HG03064 (cell line): ENCODE measurements around the gene WNT11.

Experiments
- ATAC-seq: cut with Tn5 transposase; IDR thresholded peaks from one replicate; pipeline ENCODE4 v1.9.1; 2021; ENCODE audit warnings: low read depth; ENCODE audit not compliant: unreplicated experiment

The WNT11 gene

DNA sequence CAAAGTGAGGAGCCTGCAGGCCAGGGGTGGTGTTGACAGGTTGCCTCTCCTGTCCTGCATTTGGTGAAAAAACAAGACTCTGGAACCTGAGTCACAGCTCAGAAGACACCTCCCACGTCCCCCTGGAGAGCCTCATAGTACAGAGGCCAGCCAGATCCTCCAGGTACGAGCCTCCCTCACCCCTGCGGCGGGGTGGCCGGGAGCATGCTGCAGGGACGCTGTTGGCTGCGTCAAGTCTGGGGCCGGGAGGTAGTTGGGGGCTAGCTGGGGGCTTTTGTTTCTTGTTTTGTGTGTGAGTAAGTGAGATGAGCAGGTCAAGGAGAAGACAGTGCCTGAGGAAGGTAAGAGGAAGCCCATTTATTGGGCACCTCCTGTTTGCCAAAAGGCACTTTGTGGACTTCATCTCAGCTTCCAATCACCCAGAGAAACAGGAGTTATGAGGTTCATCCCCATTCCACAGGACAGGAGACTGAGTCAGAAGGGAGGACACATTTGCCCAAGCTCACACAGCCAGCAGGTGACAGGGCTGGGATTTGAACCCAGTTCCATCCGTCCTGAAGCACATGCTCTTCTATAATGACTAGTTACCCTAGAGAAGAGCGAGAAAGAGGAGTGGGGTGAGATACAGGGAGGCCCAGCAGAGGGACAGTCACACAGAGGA, 18.3 kb upstream of the WNT11 start:
- ATAC-seq = no peak

DNA sequence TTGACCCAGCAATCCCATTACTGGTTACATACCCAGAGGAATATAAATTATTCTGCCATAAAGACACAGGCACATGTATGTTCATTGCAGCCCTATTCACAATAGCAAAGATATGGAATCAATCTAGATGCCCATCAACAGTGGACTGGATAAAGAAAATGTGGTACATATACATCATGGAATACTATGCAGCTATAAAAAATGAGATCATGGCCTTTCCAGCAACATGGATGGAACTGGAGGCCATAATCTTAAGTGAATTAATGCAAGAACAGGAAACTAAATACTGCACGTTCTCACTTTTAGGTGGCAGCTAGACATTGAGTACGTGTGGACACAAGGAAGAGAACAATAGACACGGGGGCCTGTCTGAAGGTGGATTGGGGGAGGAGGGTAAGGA, 15.1 kb upstream of the WNT11 start:
- no peak for ATAC-seq

DNA sequence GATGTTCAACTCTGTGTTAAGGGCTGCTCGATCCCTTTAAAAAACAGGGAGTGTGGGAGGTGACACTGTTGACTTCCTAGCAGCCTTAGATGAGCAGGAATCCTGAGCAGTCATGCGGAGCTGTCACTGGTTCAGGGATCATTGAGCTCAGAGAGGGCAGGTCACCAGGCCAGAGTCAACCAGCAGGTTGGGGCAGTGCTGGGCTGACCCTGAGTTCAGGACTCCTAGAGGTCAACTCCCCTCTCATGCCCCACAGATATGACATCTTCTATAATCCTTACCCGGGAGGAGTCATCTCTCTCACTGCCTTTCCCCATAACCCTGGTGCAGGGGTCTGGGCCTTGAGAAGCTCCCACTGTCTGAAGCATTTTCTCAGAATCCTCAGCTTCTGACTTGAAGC, 12.9 kb upstream of the WNT11 start:
- no peak for ATAC-seq

DNA sequence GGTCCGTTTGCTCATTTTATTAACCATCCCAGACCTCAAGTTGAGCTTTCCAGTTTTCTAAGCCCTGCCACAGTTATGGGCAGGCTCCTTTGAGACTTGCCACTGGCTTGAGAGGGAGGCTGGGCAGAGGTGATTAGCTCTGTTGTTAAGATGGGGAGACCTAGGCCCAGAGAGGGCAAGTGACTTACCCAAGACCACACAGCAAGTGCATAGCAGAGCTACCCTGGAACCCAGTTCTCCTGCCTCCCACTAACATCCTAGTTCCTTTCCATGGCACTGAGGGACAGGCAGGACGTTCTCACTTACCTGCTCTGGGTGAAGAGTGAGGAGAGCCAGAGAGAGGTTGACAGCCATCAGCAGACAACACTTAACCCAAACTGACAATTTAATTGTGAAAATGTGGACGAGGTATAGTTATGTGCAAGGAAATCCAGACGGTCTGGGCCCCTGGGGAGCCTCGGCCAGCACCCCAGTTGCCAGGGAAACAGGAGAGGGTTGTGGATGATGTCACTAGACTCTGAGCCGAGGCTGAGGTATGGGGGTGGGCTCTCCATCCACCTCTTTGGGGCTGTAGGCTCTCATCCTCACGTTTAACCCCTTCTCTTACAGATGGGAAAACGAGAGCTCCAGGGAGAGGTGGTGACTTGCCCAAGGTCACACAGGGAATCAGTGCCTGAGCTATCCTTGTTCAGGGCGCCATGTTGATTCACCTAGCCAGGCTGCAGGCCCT, 12.3 kb upstream of the WNT11 start:
- ATAC-seq = no peak

DNA sequence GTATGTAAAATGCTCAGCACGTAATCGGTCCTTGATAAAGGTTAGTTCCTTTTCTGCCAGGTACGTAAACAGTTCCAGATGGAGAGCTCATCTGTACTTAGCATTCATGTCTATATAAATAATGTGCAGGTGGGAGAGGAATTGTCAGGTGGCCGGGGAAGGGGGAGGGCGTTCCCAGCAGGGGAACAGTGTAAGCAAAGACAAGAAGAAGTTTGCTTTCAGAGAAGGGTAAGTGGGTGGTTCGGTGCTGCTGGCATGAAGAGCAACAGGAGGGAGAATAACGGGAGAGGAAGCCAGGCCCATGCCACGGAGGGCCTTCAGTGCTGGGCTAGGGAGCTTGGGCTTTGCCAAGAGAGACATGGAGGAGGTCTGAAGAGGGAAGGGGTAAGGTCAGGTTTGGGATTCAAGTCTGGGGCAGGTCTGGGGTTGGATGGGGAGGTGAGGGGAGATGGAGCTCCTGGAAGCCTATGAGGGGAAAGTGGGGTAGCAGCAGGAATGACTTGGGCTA, 11.4 kb upstream of the WNT11 start:
- no peak for ATAC-seq

DNA sequence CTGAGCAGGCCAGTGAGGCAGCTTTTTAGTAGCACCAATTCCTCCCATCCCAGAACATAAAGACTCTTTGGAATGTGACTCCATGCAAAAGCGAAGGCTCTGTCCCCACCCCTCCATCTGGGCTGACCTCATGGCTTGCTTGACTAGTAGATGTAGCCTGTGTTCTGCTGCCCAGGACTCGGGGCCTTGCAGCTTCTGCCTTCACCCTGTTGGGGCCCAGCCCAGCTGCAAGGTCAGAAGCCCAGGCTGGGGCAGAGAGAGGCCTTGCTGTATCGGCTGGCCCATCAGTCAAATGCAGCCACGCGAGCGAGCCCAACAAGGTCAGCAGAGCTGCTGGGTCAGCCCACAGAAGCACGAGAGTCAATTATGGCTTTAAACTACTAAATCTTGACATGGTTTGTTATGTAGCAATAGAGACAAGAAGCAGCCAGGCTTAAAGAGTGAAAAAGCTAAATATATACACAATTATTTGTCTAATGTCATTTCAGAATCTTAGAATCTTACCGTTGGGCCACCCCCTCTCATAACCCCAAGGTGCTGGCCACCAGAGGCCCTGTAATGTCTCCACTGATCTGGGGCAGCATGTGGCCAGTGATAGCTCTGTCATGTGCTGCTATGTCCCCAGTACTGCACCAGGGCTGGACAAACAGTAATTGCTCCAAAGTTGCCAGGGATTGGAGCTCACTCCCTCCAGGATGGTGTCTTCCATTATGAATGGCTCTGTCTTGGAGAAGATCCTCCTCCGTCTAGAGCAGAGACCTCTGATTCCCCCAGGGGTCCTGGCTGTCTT, 10.4 kb upstream of the WNT11 start:
- no peak for ATAC-seq

DNA sequence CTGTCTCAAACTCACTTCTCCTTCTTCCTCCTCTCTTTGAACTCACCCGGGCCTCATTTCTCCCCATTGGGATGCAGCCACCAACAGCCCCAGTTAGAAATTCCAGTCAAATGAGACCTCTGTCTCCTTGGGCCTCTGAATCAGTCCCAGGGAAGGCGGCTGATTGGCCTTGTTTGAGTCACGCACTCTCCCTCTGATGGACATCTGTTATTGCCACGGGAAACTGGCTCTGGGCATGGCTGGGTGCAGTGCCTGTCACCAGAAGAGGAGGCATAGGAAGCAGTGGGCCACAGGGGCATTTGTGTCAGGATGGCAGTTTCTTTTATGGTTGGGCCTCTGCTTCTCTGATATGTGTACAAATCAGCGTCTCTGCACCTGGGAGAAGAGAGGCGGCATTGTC, 9.6 kb upstream of the WNT11 start:
- no peak for ATAC-seq

DNA sequence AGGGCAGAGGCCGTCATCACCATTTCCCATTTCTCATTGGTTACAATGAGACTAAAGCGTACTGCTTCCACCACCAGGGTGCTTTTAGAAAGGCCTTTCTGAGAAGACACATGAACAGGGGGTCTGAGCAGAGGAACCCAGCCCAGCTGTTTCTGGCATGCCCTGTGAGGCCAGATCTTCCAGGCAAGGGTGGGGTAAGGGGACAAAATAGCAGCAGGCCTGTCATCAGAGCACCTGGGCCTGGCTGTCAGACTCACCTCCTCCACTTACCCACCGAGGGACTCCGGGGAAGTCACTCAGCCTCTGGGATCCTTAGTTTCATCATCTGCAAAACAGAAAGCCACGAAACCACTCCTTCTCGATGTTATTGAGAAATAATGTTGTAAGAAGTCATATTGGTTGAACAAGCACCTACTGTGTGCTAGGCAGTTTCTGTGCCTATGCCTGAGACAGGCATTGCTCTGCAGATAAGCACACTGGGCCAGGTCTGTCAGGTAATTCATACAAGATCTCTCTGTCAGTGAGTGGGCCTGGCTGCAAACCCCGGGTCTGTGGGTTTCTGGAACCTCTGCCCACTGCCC, 8.8 kb upstream of the WNT11 start:
- no peak for ATAC-seq

DNA sequence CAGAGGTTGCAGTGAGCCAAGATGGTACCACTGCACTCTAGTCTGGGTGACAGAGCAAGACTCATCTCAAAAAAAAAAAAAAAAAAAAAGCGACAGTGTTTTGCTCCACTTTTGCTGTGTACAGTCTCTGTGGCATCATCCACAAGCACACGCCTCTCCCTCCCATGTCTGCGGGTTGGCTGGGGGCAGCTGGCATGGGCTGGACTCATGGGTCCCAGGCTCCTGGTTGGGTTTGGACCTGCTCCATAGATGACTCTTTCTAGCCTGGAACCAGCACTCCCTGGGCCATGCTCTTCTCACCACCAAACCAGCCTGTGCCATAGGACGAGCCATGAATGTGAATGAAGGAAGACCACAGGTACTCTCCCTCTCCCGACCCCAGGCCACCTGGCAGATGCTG, 7.9 kb upstream of the WNT11 start:
- no peak for ATAC-seq

DNA sequence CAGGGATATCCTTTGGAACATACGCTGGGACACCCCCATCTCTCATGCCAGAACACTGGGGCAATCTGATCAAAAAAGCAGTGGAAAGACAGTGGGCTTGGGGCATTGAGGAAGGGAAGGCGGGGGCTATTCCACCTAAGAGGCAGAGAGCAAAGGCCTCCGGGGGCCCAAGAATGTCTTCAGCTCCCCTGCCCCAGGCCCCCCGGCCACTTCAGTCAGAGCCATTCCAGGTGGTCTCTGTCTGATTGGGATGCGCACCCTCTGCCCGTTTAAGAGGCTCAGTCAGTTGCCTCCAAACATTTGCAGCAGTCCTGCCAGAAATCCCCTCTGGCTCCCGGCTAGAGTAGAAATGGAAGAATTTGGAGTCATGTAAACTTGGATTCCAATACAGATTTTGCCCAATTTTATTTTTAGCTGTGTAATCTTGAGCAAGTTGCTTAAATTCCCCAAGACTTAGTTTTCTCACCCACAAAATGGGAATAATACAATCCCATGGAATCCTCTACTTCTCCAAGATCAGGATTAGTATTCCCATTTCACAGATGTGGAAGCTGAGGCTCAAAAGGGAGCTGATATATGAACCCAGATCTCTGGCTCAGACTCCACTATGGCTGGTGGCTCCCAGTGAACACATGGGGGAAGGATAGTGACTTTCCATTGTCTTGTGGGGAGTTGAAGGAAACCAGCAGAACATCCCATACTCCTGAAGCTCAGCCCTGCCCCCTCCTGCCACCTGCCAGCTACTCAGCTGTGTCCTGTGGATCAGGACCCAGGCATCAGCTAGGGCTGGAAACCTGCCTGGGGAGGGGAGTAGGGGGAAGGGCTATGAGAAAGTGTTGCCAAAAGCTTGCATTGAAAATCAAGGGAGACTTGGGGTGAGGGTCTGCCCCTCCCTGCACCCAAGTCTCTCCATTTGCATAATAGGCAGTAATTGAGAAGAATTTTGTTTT, 6.1 kb upstream of the WNT11 start:
- no peak for ATAC-seq

DNA sequence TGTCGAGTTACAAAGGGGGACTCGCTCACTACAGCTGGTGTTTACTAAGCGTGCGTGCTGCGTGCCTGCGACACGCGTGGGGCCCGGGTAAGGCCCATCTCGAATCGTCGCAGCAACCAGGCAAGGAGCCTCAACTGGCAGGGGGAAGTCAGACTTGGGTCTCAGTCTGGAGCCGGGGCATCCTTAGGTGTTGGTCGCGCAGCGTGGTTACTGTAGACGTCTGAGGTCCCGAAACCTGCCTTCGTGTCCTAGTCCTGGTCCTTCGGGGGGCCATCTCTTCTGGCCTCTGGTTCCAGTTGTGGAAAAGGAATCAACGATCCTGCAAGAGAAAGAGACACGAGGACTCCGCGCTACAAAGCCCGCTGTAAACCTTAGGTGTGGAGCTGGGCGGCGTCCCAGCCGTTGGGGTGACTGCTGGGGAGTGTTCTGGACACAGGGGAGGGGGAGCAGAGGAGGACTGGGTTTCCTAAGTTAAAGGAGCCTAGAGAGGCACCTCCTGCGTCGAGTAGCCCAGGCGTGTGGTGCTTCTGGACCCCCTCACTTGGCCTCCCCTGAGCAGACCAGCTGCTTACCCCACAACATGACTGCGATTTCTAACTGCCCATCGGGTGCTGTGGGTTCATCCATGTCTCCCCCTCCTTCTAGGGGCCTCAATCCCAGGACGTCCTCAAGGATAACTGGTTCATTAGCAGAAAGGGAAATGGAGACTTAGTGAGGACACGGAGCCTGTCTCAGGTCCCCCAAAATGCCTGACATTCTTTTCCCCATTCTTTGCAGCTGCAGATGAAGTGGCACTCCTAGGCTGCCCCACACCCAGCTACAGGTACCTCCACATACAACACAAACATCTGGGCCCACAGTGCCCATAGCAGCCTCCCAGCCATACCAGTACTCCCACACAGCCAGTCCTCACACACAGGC, 4.9 kb upstream of the WNT11 start:
- no peak for ATAC-seq

DNA sequence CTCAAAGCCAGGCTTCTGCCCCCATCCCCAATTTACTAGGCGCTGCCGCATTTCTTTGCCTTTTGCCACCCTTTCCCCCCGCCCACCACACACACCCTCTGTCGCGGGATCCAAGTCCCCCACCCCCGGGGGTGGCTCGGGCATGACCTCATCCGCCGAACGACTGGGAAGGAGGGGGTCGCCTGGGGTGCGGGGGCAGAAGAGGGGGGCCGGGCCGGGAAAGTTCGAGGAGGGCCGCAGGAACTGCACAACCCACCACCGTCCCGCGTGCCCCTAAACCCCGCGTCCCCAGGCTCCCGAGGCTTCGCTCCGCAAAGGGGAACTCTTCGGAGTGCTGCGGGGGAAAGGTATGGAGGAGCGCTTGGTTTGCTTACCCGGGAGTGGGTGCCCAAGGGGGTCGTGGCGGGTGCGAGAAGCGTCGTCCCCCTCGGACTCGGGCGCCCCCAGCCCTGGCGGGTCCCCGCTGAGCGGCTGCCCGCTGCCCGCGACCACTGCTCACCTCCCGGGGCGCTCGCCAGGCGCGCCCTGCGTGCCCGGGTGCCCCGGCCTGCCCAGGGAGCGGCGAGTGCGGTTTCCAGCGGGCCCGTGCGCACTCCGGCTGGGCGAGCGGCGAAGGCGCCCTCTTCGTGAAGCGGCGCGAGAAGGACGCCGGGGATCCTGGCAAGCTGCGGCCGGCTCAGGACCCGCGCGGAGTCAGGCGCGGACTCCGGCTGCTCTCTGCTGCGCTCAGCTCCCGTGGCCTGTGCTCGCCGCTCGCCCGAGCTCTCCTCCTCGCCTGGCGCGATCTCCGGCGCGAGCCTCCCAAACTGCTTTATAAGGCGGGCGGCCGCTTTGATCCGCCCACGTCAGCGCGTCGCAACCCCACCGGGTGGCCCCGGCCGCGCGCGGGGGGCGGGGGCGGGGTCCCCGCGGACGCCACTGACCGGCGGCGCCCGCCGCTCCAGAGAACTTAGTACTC, 4.0 kb upstream of the WNT11 start:
- ATAC-seq = no peak

DNA sequence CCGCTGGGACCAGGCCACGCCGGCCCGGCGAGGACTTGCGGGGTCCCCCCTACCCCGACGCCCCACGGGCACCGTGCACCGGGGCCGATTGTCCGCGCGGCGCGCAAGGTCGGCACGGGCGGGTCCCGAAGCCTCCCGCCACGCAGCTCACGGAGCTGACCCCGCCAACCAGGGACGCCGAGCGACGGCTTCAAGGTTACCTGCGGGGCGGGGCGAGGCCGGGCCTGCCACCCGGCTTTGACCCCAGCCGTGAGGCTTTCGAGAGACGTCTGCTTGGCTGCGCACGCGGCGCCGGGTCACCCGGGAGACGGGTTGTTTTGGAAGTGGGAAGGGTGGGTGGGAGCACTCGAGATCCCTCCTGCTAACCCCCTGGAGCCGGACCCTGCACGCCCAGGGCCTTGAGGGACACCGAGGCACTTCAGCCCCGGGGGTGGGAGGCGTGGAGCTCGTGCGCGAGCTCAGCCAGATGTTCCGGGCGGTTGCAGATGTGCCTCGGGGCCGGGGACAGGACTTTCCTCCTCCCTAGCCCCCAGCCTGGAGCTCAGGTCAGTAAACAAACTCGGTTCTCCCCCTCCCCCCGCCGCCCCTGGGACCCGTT, 3.2 kb upstream of the WNT11 start:
- no peak for ATAC-seq

DNA sequence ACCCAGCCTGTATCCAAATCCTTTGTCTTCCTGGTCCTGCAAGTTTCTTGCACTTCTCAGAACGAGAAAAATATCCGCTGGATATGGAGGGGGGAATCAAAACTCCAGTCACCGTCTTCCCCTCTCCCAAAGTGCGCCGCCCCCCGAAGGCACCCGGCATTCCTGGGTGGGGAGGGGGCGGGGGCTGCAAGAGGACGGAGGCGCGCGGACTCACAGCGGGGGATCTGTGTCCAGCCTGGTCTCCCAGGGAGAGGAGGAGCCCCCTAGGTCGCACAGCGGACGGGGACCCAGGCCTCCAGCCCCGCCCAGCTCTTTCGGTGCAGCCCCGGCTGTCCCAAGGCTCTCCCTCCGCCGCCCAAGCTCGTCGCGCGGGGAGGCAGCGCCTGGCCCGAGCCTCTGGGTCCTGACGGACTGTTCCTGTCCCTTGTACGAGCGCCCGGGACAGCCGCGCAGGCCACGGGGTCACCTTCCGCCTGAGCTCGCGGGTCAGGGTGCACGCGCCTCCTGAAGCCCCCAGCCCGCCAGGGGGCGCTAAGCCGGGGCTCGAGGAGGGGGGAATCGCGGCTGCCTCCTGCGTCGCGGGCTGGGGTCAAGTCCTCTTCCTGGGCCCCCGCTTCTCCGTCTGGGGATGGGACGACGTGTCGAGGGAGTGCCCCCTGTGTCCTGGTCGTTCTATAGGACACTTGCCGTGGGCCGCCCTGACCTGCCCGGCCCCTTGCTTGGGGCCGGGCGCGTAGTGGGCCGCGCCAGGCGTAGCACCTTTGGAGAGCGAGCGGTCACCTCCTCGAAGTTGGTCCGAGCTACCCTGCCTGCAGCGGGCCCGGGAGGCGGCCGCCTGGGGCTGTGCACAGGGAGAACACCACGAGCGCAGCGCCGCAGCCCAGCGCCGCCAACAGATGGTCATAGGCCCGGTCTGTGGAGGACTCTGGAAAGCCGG, 2.4 kb upstream of the WNT11 start:
- no peak for ATAC-seq

DNA sequence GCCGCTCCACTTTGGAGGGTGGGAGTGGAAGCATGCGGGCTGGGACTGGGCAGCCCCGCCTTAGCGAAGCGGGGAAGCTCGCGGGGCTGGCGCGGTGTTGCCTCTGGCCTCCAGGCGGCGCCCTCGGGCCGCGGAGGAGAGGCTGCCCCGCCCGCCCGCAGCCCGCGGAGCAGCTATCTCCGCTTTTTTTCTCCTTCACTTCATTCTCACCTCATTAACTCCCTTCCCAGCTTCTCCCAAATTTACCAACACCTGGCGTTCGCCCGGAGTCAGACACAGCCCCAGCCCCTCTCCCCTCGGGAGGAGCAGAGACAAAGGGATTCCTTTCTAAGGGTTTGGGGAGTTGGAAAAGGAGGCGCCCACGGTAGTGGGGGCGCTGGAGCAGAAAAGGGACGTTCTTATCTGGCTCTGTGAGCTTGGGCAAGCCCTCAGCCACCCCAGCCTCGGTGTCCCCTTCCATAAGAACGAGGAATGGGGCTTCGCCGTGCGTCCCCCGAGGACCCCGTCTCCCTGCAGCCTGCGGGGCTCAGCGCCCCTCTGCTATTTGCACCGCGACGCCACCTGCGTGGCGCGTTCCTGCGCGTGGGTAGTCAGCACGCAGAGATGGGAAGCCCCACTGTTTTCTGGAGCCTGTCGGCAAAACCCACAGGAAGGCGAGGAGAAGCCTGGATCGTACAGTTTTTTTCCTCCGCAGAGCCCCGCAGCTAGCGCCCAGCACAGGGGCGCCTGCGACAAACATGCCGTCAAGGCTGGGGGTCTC, 1.5 kb upstream of the WNT11 start:
- peak; percentile 44 for ATAC-seq

DNA sequence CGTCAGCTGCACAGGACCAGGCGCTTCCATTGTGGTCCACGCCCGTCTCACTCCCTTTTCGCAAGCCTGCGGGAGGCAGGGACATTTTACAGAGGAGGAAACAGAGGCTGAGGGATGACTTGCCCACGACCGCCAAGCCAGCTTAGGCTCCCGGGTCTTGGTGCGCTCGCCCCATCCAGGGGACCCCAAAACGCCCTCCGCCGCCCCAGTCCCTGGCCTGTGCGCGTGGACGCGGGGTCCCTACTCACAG, 300 bp downstream of the WNT11 start:
- ATAC-seq = no peak
